WTC11 (cell line): ENCODE data around the gene ADH5.
"Not testable (repeated sequence)": the region's sequence is repeated elsewhere in the genome, so short reads cannot be mapped to it uniquely, and the experiment has no call there.

Experiments
- CTCF ChIP-seq: fragments of 200-600 bp; IDR thresholded peaks from 2 replicates; pipeline ENCODE4 v1.8.0; 2022; ENCODE audit warnings: antibody characterized with exemption
- ZNF263 ChIP-seq: sonication (generic); formaldehyde crosslinking; IDR thresholded peaks from 2 replicates; pipeline ENCODE4 v1.8.1; 2022; ENCODE audit warnings: low read depth, mild to moderate bottlenecking, moderate library complexity, missing genetic modification reagents
- ZNF512 ChIP-seq: sonication (generic); formaldehyde crosslinking; IDR thresholded peaks from 2 replicates; pipeline ENCODE4 v1.8.1; 2022; ENCODE audit warnings: missing genetic modification reagents, borderline replicate concordance

GRCh38 chr4:99080869-99081268 is 7.7 kb downstream of the ADH5 start:
- TF ChIP-seq CTCF; ZNF512 (CRISPR knock-in tag); ZNF263 (CRISPR knock-in tag): not testable (repeated sequence)
